ENCODE measurements around the gene CSNK1G1.

CSNK1G1 gene

DNA sequence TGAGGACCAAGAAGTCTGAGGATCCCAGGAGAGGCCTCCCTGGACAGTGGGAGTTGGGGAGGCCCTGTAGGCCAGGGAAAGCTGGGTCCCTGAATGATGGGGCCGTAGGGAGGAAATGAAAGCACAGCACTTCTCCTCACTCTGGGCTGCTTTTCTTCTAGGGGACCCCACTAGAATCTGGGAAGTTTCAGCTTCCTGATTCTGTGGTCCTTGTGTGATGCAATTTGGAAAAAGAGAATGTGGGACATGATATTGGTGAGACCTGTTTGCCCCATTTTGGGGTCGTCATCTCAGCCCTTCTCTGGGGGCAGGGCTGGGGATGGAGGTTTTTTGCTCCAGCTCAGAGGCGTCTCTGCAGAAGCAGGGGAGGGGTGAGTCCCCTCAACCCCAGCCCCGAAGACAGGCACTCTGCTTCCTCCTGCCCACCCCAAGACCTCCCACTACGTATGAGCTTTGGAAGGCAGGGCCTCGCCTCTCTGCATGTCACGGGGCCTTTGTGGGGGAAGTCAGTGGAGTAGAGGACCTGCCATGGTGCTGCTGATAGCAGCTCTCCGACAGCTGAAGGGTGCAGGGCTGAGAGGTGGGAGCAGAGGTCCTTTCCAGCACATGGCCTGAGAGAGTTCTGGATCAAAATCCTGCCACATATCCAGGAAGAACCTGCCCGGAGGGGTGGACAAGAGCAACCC is 205.9 kb downstream of the CSNK1G1 start:
- DNase-seq = no peak

DNA sequence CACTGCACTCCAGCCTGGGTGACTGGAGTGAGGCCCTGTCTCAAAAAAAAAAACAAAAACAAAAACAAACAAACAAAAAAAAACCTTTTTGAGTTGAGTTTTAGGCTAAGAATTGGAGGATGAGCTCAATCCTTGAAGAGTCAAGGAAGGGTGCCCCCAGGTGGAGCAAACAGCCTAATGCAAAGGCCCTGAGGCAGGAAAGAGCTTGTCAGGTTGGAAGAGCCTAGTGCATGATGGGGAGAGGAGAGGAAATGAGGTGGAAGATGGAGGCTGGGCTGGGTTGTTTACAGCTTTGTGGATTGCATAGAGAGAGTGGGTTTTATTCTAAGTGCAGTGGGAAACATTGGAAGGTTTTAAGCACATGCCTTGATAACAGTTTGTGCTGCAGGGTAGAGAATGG is 206.5 kb downstream of the CSNK1G1 start:
- DNase-seq = no peak

DNA sequence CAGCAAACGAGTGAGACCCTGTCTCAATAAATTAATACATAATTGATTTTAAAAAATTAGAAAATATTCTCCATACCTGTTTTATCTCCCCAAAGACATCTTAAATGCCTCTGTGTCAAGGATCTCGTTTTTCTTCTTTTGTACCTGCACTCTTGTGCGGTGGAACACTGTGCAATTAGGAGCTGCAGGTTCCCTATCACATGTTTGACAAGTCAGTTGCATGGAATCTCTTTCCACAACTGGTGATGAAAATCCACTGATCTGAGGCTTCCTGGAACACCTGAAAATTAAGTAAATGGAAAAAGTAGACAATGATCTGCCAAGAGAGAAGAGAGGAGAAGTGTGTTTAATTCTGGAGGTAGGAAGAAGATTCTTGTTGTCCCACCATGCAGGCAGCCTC is 207.4 kb downstream of the CSNK1G1 start:
- no peak for DNase-seq

DNA sequence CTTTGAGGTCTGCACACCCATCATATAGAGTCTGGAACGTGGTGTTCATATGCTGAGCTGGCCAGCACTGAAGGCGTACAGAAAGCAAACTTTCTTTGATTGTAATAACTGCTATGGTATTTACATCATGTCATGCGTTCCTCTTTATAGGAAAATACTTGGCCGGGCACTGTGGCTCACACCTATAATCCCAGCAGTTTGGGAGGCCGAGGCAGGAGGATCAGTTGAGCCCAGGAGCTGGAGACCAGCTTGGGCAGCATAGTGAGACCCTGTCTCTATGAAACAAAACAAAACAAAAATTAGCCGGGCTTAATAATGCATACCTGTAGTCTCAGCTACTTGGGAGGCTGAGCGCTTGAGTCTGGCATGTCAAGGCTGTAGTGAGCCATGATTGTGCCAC is 207.8 kb downstream of the CSNK1G1 start:
- no peak for DNase-seq

DNA sequence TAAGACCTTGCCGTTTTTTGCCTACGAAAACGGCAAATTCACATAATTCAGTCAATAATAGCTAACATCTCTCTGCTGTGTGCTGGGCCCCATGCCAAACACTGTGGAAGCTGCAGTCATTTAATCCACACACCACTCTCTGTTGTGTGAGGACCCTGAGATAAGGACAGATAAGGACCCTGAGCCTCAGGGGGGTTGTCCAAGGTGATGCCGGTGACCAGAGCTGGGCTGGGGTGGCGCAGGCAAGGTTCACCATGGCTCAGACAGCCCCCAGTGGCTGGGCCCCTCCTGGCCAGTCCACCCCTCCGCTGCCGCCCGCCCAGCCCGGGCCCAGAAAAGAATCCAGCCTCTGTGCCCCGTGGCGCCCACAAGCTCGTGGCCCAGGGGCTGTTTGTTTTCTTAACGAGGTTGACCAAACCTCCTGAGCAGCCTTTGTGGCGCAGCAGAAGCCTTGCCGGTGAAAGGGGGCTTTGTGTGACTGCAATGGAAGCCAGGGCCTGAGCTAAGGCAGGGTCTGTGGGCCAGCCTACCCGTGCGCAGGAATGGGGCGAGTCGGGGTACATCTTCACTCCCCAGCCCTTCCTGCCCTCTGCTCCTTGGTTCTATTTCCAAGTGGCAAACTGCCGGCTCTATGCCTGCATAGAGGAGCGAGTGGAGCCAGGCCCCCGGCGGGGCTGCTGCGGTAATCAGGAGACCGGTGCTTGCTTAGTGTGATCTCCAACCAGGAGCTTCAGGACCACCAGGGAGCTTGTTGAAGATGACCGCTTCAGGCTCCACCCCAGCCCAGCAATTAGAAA is 208.9 kb downstream of the CSNK1G1 start:
- no peak for DNase-seq

DNA sequence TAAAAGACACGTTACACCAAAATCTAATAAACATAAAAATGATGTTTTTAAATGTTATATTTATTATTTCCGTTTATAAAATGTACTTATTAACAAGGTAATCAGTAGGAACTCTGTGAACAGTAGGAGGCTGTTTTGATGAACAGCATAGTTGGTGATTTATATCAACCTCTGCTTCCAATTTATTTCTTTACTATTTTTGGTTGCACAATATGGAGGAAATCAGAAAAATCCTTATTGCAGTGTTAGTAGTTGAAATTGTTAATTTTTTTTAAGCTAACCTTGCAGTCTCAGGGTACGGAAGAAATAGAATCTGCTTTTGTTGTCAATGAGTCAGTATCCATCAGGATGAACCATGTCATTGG is 209.5 kb downstream of the CSNK1G1 start:
- DNase-seq = no peak

DNA sequence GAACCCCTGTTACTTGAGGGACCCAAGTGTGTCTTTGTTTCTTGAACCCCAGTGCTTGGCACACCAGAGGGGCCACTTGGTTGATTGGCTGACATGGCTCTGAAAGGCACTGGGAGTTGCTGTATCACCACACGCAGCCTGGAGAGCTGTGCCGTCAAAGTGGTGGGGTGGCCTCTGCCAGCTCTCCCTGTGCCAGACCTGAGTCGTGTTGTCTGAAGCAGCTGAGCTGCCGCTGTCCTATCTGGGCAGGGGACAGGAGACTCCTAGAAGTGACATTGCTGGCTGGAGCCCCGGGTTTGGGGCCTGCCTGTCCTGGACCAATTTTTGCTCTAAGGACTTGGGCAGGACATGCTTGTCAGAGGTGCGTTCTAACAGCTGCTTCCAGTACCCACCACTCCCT is 209.9 kb downstream of the CSNK1G1 start:
- DNase-seq = no peak

DNA sequence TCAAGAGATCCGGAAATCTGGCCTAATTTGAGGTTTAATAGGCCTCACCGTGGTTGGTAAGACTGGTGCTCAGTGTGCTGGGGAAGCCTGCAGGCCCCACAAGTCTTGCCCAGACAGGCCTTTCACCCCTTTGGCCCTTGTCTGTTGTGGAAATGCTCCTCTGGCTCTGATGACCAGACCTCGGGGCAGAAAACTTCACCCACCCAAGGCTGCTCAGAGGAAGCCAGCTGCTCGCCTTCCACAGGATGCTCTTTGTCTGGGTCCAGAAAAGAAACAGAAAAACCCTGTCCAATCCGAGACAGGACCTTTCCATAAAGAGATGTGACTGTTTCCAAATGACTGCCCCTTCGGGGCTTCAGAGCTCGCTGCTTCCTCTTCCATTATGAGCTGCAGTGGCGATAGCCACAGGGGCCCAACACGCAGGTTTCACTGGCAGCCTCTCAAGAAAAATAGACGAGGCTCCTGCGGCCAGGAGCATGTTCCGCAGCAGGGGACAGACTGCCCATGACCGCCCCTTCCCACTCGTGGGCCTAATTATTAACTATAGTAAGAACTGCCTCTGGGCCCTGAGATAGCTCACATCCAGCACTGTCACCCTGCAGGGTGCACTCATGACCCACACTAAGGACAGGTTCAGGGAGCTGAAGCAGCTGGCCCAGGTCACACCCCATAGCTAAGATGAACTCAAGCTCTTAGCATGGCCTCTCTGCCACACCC is 211.2 kb downstream of the CSNK1G1 start:
- no peak for DNase-seq

DNA sequence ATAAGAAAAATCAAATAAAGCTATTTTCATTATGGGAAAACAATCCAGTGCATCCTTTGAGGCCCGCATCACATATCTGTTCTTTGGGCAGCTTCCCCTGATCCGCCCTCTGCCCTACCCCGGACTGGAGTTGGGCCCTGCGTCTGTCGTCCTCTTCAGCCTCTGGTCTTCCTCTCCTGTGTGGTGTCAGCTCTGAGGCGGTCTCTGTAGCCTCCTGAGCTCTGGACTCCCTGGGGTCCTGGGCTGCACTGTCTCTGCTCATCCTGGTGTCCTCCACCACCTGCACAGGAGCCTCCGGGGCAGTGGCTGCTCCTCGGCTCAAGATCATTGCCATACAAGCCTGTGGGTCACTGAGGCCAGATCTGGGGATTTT is 211.8 kb downstream of the CSNK1G1 start:
- no peak for DNase-seq

DNA sequence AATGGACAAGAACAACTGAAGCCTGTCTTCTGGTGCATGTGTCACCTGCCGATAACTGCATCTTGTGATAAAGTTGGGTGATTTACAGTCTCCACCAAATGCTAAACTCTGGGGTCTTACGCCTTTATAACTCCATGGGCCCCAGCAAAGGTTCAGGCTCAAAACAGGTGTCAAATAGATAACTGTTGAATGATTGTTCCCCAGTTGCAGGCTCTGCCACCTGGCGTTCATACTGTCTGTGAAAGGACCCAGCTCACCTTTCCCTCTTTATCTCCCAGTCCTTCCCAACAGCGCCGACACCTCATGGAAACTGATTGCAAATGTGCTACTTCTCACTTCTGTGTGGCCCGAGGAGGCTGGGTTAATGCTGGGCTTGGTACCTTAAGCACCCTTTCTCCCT is 212.7 kb downstream of the CSNK1G1 start:
- DNase-seq = no peak

DNA sequence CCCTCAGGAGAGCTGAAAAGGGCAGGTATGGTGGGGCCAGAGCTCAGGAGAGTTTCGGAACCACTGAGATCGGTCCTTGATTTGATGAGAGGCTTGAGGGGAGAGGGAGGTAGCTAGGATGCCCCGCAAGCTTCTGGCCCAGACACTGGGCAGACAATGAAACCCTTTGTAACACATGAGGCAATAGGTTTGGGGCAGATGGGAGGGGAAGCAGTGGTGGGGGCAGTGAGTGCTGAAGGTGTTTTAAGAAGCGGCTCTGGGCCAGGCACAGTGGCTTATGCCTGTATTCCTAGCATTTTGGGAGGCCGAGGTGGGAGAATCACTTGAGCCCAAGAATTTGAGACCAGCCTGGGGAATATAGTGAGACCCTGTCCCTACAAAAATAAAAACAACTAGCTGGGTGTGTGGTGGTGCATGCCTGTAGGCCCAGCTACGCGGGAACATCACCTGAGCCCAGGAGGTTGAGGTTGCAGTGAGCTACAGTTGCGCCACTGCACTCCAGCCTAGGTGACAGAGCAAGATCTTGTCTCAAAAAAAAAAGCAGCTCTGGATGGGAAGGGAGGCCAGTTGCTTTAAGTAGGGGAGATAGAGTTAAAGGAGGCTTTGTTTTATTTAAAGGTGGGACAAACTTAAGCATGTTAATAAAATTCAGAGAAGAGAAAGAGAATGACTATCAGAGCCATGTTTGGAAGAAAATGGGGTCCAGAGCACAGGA is 214.0 kb downstream of the CSNK1G1 start:
- DNase-seq = no peak

DNA sequence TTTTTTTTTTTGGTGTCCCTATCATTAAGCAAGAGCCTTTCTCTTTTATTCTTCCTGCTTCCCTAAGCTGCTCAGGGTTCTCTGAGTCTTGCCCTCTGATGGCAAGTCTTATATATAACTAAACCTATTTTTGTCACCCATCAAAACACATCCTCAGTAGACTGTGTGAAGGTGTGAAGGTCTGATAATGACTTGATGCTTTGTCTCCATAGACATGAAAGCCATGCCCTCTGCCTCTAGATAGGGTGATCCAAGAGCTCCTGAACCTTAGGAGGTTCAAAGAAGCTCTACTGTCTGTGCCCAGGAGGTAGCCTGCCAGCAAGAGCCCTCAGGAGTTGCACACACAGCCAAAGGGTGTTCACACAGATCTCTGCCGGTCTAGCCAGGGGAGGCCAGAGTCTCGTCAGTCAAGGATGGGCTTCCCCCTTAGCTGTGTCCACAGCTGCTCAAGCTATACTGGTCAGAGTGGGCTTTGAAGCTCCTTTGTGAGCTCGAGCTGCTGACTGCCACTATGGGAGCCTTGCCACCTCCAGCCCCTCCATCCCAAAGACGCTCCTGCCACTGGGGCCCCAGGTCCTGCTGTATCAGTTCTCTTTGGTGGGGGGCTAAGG is 217.5 kb downstream of the CSNK1G1 start:
- DNase-seq = no peak

DNA sequence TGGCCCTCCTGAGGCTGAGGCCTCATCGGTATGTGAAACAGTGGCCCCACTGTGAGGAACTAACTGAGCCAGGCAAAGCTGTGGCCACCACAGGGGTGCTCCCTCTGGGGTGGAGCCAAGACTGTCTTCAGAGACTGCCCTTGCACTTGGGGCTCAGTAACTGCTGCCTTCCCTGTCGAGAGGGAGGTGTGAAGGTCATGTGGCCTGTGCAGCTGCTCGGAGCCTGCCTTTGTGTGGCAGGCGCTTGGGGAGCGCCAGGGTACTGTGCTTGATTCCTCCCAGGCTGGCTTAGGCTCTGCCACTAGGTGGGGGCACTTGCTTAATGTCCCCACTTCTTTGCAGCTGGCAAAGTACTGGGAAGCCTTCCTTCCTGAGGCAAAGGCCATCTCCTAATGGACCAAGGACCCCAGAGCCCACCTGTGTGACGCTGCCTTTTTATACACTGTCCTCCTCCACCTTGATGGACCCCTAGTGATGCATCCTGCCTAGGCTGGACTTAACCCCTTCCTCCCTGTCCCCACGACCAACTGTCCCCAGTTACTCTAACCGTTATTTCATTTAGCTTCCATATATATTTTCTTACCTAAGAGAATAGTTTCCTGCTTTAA is 218.6 kb downstream of the CSNK1G1 start:
- peak in 1 of 2 donors; percentile 45 for DNase-seq

DNA sequence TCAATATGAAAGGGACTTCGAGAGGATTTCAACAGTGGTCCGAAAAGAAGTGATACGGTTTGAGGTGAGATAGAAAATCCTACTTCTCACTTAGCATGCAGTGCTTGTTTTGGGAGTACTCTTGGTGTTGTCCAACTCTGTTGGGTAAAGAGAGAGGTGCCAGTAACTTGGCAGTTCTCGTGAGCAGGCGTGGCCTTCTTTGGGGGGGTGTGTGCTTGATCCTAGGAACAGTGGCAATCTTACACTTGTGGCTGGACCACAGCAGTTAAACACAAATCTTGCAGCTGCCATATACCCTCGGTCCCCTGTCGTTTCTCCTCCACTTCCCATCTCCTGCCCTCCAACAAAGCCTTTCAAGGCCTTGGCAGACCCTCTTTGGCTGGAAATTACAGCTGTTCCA is 219.6 kb downstream of the CSNK1G1 start:
- DNase-seq = no peak

DNA sequence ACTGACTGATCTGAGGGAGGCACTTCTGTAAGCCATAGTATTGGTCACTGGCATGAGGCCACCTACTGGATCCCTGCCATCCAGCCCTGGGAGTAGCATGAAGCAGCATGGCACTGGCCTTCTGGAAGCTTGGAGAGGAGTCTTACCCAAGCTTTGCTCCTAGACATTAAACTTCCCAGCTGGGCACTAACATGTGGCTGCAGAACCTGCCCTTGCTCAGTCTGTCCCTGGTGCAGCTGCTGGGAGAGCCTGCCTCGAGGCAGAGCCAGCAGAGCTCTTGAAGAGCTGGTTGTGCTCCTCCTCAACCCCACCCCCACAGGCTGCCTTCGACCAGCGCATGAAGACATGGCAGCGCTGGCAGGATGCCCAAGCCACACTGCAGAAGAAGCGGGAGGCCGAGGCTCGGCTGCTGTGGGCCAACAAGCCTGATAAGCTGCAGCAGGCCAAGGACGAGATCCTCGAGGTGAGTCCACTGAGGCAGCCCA is 221.6 kb downstream of the CSNK1G1 start:
- DNase-seq = no peak

DNA sequence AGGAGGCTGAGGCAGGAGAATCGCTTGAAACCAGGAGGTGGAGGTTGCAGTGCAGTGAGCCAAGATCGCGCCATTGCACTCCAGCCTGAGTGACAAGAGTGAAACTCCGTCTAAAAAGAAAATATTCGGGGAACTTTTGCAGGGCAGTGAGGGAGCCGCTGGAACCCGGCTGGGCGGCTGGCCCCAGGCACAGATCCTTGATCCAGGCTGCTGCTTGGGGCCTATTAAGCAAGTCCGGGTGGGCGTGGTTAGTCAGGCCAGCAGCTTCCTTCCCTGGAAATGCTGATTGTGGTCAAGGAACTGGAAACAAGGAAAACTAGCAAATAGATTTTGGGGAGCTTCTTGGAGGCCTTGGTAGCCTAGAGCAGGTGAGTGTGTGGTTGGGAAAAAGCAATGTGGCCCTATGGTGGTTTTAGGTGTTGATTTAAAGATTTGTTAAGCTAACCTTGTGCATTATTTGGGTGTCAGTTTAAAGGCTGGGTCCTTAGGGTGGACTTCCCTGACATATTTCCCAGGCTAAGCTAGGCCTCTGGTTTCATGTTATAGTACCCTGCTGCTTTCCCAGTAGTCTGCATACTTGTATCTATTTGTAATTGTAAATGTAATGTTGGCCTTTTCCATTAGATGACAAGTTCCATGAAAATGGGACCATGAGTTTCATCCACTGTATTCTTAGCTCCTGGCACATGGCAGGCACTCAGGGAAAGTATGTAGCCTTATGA is 222.2 kb downstream of the CSNK1G1 start:
- DNase-seq = no peak

DNA sequence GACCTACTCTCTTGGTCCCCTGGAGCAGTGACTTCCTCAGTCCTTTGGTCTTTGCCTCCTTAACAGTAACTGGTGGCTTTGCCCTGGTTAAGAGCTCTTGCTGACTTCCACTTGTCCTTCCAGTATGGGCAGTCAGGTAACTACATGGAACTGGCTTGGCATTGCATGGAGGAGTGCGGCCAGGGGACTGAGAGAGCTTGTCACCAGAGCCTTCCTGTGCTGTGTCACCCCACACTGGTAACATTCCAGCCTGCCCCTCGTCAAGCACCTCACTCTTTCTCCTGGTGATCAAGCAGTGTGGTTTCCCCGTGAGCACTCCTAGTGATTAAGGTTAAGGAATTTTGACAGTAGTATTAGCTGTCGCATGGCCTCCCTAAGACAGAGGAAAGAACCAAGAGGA is 223.8 kb downstream of the CSNK1G1 start:
- DNase-seq = no peak

DNA sequence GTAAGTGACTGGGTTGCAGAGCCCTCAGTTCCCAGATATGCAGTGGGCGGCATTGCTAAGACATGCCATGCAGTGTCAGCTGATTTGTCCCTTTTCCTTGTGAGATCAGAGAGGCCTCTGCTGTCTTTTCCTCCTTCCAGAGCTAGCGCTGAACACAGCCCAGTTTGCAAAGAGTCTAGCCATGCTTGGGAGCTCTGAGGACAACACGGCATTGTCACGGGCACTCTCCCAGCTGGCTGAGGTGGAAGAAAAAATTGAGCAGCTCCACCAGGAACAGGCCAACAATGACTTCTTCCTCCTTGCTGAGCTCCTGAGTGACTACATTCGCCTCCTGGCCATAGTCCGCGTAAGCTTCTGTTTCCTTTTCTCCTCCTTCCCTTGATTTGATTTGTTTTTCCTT is 224.4 kb downstream of the CSNK1G1 start:
- DNase-seq = no peak

DNA sequence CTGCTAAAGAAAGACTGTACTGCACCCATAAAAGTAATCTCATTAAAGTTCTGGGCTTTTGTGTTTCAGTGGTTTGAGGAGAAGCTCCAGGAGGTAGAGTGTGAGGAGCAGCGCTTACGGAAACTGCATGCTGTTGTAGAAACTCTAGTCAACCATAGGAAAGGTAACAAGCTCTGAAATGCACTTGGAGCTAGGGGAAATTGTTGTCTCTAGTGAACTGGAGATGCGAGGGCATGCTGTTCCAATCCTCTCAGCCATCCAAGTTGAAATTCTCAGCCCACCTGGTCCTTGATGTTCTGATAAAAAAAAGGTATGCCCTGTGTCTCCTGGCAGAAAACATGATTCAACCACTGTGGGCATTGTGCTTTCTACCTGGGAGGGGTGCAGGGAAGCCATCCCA is 225.8 kb downstream of the CSNK1G1 start:
- no peak for DNase-seq

DNA sequence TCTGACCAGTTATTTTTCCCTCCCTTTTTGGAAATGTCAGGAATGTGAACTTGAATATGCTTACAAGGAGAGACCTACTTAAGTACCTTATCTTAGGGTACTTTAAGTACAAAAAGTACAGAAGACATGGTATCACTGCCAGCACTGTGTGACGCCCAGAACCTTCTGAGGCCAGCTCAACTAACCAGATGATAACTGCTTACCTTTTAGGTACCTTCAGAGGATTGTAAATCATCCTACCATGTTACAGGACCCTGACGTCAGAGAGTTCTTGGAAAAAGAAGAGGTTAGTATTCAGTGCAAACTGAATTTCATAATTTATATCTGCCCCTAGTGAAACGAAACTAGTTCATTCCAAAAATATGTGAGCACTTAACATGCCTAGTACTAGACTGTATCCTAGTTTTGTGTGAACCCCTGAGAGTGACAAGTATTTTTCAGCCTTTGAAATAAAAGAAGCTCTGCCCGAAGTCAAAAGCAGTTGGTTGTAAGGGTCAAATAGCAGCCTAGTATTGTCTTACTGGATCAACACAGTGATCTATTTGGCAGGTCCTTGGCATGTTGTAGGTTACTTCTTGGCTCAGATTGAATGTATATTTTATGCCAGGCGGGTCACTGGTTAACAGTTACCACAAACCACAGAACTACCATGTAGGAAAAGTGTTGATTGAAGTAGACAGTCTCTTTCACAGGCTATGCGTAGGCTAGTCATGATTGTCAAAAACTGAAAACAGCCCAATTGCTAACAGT is 228.3 kb downstream of the CSNK1G1 start:
- DNase-seq = no peak

DNA sequence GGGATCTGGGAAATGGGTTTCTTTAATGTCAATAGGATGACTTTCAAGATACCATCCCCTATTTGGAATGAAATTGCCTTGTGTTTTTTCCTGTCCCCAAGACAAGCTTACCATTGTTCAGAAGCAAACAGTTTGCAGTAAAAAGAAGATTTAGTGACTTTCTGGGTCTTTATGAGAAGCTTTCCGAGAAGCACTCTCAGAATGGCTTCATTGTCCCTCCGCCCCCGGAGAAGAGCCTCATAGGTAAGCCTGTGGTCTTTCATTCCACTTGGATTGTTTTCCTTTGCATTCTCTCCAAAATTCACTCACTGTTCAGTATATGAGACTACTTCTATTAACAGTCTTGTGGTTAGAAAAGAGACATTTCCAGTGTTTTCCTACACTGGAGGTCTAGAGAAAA is 230.0 kb downstream of the CSNK1G1 start:
- DNase-seq = no peak

Data from CD4-positive, alpha-beta T cell treated with Interleukin-4 for 1 hour (primary cell).